Cortex of kidney (tissue), 1 donor: ENCODE results near the gene ISOC2.
"Not testable (repeated sequence)": the region's sequence is repeated elsewhere in the genome, so short reads cannot be mapped to it uniquely, and the experiment has no call there.

Source experiments
- DNase-seq: peaks from one replicate; lab custom pipeline; 2025; lab: John Stamatoyannopoulos, UW

The ISOC2 gene

GRCh38 chr19:55457683-55458457 lies 3.6 kb downstream of the ISOC2 start:
- no peak for DNase-seq

GRCh38 chr19:55456347-55456746 lies 5.1 kb downstream of the ISOC2 start:
- no peak for DNase-seq

GRCh38 chr19:55455576-55456235 lies 5.7 kb downstream of the ISOC2 start:
- DNase-seq, result no peak

- DNase-seq, result no peak
These were observed 6.6 kb downstream of the ISOC2 start for GRCh38 chr19:55454787-55455243.

- DNase-seq, result no peak
These were observed 7.8 kb downstream of the ISOC2 start for GRCh38 chr19:55453511-55454260.

GRCh38 chr19:55452749-55453346 lies 8.6 kb downstream of the ISOC2 start:
- DNase-seq, result no peak

GRCh38 chr19:55451965-55452748 lies 9.3 kb downstream of the ISOC2 start:
- DNase-seq, result no peak

- no peak for DNase-seq
These were observed 10.1 kb downstream of the ISOC2 start for GRCh38 chr19:55451163-55451964.

- no peak for DNase-seq
These were observed 12.0 kb downstream of the ISOC2 start for GRCh38 chr19:55449469-55449868.

- not testable (repeated sequence) for DNase-seq
These were observed 13.3 kb downstream of the ISOC2 start for GRCh38 chr19:55448175-55448490.

GRCh38 chr19:55447421-55448174 lies 13.8 kb downstream of the ISOC2 start:
- DNase-seq, result no peak

GRCh38 chr19:55446060-55446459 lies 15.4 kb downstream of the ISOC2 start:
- no peak for DNase-seq

- DNase-seq, result no peak
These were observed 16.8 kb downstream of the ISOC2 start for GRCh38 chr19:55444646-55445045.

- no peak for DNase-seq
These were observed 17.5 kb downstream of the ISOC2 start for GRCh38 chr19:55443824-55444480.

GRCh38 chr19:55443045-55443823 lies 18.2 kb downstream of the ISOC2 start, which contains the start of gene SHISA7:
Gene SHISA7, minus strand, starts transcription at chr19:55443300. Its CDS starts 437 bp downstream, at chr19:55442863.
- DNase-seq, result no peak

GRCh38 chr19:55442372-55442961 lies 19.0 kb downstream of the ISOC2 start:
- no peak for DNase-seq

GRCh38 chr19:55441692-55442321 lies 19.6 kb downstream of the ISOC2 start:
- no peak for DNase-seq

- no peak for DNase-seq
These were observed 20.1 kb downstream of the ISOC2 start for GRCh38 chr19:55441319-55441691.
